GM19467 (cell line): ENCODE results near the gene RASSF1.

Source experiments
- ATAC-seq: cut with Tn5 transposase; IDR thresholded peaks from one replicate; pipeline ENCODE4 v1.9.1; 2021; ENCODE audit warnings: mild to moderate bottlenecking, moderate library complexity; ENCODE audit not compliant: unreplicated experiment

The RASSF1 gene

GRCh38 chr3:50345586-50346234 lies 5.1 kb upstream of the RASSF1 start, which contains the start of gene ZMYND10:
ZMYND10 (minus strand) TSS chr3:50345732; CDS start chr3:50345579, 153 bp downstream.
- no peak for ATAC-seq

GRCh38 chr3:50345008-50345407 lies 4.4 kb upstream of the RASSF1 start:
- no peak for ATAC-seq

- no peak for ATAC-seq
These were observed 2.4 kb upstream of the RASSF1 start for GRCh38 chr3:50342813-50343633.

- ATAC-seq: no peak
These were observed 1.5 kb upstream of the RASSF1 start for GRCh38 chr3:50341996-50342650.

GRCh38 chr3:50341537-50341936 lies 901 bp upstream of the RASSF1 start:
- ATAC-seq: no peak

GRCh38 chr3:50340147-50340447 lies 539 bp downstream of the RASSF1 start:
- no peak for ATAC-seq

- ATAC-seq: no peak
These were observed 1.0 kb downstream of the RASSF1 start for GRCh38 chr3:50339485-50340146.

GRCh38 chr3:50338965-50339364 lies 1.7 kb downstream of the RASSF1 start:
- no peak for ATAC-seq

GRCh38 chr3:50337175-50337861 lies 3.3 kb downstream of the RASSF1 start:
- peak; percentile 68 for ATAC-seq

- ATAC-seq: peak; percentile 32
These were observed 4.0 kb downstream of the RASSF1 start for GRCh38 chr3:50336452-50337174.

- no peak for ATAC-seq
These were observed 6.1 kb downstream of the RASSF1 start for GRCh38 chr3:50334339-50335075.

- ATAC-seq: no peak
These were observed 6.8 kb downstream of the RASSF1 start for GRCh38 chr3:50333744-50334328.

GRCh38 chr3:50331364-50331907 lies 9.2 kb downstream of the RASSF1 start:
- no peak for ATAC-seq

GRCh38 chr3:50330330-50330729 lies 10.3 kb downstream of the RASSF1 start:
- ATAC-seq: no peak

GRCh38 chr3:50327943-50328691 lies 12.5 kb downstream of the RASSF1 start, which contains the start of gene TUSC2:
TUSC2 (minus strand) TSS chr3:50328223; CDS start chr3:50328099, 124 bp downstream.
- peak; percentile 73 for ATAC-seq

- no peak for ATAC-seq
These were observed 13.5 kb downstream of the RASSF1 start for GRCh38 chr3:50327129-50327528.

- ATAC-seq: no peak
These were observed 14.5 kb downstream of the RASSF1 start for GRCh38 chr3:50326182-50326541.
